ENCODE measurements around the gene CEP85. TPM values are rescaled to one million over a fixed set of nuclear protein-coding genes. Genes with fewer than 3 reads are reported as not detected.

The CEP85 gene
- total RNA-seq, 2 experiments from 2014 or later = 47.1 to 55.2 TPM

DNA sequence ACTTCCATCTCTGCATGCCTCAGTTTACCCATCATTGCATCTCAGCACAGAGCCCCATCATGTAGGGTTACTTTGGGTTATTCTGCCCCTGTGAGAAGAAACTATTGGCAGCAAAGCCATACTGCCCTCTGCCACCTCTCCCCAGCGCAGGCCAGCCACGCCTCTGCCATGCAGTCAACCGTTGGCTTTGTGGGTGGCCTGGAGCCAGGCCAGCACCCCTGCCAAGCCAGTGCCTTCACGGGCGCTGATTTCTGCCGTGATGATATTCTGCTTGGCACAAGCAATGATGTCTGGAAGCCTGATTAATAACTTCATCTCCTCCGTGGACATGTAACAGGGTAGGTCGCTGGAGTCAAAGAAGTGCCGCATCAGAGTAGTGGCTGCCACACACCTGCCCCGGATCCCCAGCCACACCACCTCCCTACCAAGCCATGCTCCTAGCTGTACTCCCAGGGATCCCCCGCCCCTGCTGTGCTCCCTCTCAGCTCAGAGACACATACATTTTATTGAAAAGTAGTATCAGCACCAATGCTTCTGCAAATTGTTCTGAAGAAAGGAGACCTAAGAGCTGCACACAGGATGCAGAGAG lies 15.0 kb upstream of the CEP85 start:
- DNase-seq (ENCODE audit: low spot score) = no peak
- H3K27ac ChIP-seq (ENCODE audit: low read depth, low read length, poor library complexity, severe bottlenecking) = no peak overlapping the region
- no peak overlapping the region for H3K4me3 ChIP-seq (ENCODE audit: low read depth, low read length, poor library complexity, severe bottlenecking)
- H3K4me2 ChIP-seq (ENCODE audit: low read length) = no peak overlapping the region
- H3K36me3 ChIP-seq (ENCODE audit: insufficient read depth, low read length) = no peaks in the 10 kb centered on the region
- BruUV-seq (replicated peaks) = no TSS peak
- CTCF ChIA-PET (ENCODE audit: unreplicated experiment) = no interaction called here
- no peaks in the 10 kb centered on the region for H3K79me2 ChIP-seq (ENCODE audit: insufficient read depth, low read depth, low read length)
- H3K9me2 ChIP-seq (ENCODE audit: insufficient read depth, low read length) = no peaks in the 10 kb centered on the region
- intact Hi-C loops (cut with micrococcal nuclease; ENCODE audit: unreplicated experiment) = no loop called here
- H3K9me3 ChIP-seq (ENCODE audit: low read length) = no peaks in the 10 kb centered on the region
- no peaks in the 10 kb centered on the region for H3K4me1 ChIP-seq (ENCODE audit: insufficient read depth, low read length, poor library complexity, severe bottlenecking)
- TF ChIP-seq, protein P1, sequence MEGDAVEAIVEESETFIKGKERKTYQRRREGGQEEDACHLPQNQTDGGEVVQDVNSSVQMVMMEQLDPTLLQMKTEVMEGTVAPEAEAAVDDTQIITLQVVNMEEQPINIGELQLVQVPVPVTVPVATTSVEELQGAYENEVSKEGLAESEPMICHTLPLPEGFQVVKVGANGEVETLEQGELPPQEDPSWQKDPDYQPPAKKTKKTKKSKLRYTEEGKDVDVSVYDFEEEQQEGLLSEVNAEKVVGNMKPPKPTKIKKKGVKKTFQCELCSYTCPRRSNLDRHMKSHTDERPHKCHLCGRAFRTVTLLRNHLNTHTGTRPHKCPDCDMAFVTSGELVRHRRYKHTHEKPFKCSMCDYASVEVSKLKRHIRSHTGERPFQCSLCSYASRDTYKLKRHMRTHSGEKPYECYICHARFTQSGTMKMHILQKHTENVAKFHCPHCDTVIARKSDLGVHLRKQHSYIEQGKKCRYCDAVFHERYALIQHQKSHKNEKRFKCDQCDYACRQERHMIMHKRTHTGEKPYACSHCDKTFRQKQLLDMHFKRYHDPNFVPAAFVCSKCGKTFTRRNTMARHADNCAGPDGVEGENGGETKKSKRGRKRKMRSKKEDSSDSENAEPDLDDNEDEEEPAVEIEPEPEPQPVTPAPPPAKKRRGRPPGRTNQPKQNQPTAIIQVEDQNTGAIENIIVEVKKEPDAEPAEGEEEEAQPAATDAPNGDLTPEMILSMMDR (conservative IDR thresholded peaks at IDR 0.05; ENCODE audit: low read length) = no peak
- TF ChIP-seq EZH2phosphoT487 (IDR thresholded peaks at IDR 0.05; ENCODE audit: borderline replicate concordance, low read depth, low read length) = no peak
- POLR2A ChIA-PET = no interaction called here
- no peak overlapping the region for H2AFZ ChIP-seq (ENCODE audit: low read length)
- no peaks in the 10 kb centered on the region; the same call in 1 of the 2 replicates for H4K20me1 ChIP-seq (ENCODE audit: insufficient read depth, low read length)

DNA sequence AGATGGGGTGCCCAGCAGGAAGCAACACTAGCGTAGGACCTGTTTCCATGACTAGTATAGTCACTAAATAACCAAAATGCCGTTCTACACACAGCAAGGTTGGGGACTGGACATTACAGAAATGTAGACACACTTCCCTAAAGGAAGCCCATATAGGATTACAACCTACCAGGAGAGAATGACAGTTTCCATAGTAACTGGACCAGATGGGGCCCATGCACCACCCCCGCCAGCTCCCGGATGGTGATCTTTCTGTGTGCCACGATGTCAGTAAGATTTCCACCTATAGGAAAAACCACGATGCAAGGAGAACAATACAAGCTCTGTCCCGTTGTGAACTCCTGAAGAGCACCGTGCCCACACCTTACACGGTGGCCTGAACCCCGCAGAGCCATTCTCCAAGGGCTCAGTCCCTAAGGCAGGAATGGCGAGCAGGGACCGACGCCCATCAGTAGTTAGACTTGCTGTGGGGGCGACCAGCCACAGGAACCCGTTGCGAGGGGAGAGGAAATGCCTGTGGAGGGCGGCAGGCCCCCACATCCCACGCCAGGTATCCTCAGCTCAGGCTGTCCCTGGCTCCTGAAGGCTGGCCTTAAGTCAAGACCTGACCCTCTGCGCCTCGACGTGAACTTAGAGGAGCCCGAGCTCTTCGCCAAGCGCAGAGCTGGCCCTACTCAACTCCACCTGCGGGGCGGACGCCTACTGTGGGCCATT lies 13.6 kb upstream of the CEP85 start:
- CTCF ChIA-PET (ENCODE audit: unreplicated experiment) = no interaction called here

More for the DNA sequence above, 13.6 kb upstream of the CEP85 start:
- no peak for TF ChIP-seq EZH2phosphoT487 (IDR thresholded peaks at IDR 0.05; ENCODE audit: borderline replicate concordance, low read depth, low read length)
- TF ChIP-seq, protein P1 (conservative IDR thresholded peaks at IDR 0.05; ENCODE audit: low read length) = no peak
- no peaks in the 10 kb centered on the region for H3K36me3 ChIP-seq (ENCODE audit: insufficient read depth, low read length)
- H3K4me3 ChIP-seq (ENCODE audit: low read depth, low read length, poor library complexity, severe bottlenecking) = no peak overlapping the region
- no TSS peak for BruUV-seq (replicated peaks)
- H3K4me2 ChIP-seq (ENCODE audit: low read length) = no peak overlapping the region
- no peaks in the 10 kb centered on the region for H3K9me3 ChIP-seq (ENCODE audit: low read length)
- no peaks in the 10 kb centered on the region for H3K4me1 ChIP-seq (ENCODE audit: insufficient read depth, low read length, poor library complexity, severe bottlenecking)
- no peak overlapping the region for H3K27ac ChIP-seq (ENCODE audit: low read depth, low read length, poor library complexity, severe bottlenecking)
- DNase-seq (ENCODE audit: low spot score) = no peak
- H2AFZ ChIP-seq (ENCODE audit: low read length) = no peak overlapping the region
- POLR2A ChIA-PET = no interaction called here
- no peaks in the 10 kb centered on the region; the same call in 1 of the 2 replicates for H4K20me1 ChIP-seq (ENCODE audit: insufficient read depth, low read length)
- intact Hi-C loops (cut with micrococcal nuclease; ENCODE audit: unreplicated experiment) = no loop called here
- no peaks in the 10 kb centered on the region for H3K79me2 ChIP-seq (ENCODE audit: insufficient read depth, low read depth, low read length)
- no peaks in the 10 kb centered on the region for H3K9me2 ChIP-seq (ENCODE audit: insufficient read depth, low read length)
